ENCODE measurements around the gene HNF1B.

GRCh38 chr17:37697381-37697780 is 47.5 kb downstream of the HNF1B start:
- TF ChIP-seq JUND (IDR thresholded peaks at IDR 0.05): no peak
- no peak for TF ChIP-seq GABPA (IDR thresholded peaks at IDR 0.05 in 1 of 2, conservative IDR thresholded peaks at IDR 0.05 in 1 of 2)
- TF ChIP-seq CTCF (IDR thresholded peaks at IDR 0.05; ENCODE audit: low read depth, low read length, missing input control): no peak
